GM19351 (cell line): ENCODE data around the gene KIF20B.
A peak's percentile ranks its signal among the peaks of the same experiment; 100 is the strongest.
"Not testable (repeated sequence)": the region's sequence is repeated elsewhere in the genome, so short reads cannot be mapped to it uniquely, and the experiment has no call there.

Source experiments
- ATAC-seq: cut with Tn5 transposase; IDR thresholded peaks from one replicate; pipeline ENCODE4 v1.9.1; 2021; ENCODE audit warnings: mild to moderate bottlenecking, moderate library complexity; ENCODE audit not compliant: unreplicated experiment

Gene KIF20B

GRCh38 chr10:89763671-89764070, 62.3 kb downstream of the KIF20B start:
- not testable (repeated sequence) for ATAC-seq

DNA sequence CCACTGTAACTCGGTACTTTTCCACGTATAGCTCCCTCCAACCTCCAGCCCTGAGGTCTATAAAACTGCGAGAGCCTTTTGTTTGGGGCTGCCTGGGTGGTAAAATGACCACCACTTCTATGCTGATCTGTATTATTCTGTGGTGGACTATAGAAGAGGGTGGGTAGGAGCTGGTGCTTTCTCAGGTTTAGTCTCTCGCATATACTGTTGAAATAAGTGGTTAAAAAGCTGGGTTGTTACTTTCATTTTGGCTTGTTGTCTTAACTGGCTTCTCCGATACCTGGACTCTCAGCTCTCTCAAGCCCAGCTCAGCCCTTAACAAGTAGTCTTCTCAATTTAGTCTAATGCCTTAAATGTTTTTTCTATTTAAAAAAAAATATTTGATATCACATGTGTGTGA, 70.3 kb downstream of the KIF20B start:
- ATAC-seq = no peak

- ATAC-seq = no peak
Observed at GRCh38 chr10:89773081-89773480, 71.7 kb downstream of the KIF20B start.

- ATAC-seq = no peak
Observed at GRCh38 chr10:89776665-89777064, 75.3 kb downstream of the KIF20B start.

GRCh38 chr10:89782470-89782869, 81.1 kb downstream of the KIF20B start:
- no peak for ATAC-seq

DNA sequence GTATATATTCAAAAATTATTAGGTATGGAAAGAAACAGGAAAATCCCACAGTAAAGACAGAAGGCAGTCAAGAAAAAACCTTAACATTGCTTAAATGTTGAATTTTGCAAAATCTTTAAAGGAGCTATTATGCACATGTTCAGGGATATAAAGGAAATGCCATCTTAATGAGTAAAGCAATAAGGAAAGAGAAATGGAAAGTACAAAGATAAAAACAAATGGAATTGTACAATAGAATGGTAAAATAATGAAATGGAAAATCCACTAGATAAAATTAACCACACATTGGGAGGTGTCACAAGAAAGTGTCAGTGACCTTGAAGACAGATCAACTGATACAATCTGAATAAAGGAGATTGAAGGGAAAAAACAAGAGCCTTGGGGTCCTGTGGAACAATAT, 82.0 kb downstream of the KIF20B start:
- ATAC-seq = no peak

- no peak for ATAC-seq
Observed at GRCh38 chr10:89785095-89785494, 83.7 kb downstream of the KIF20B start.

- no peak for ATAC-seq
Observed at GRCh38 chr10:89789188-89789877, 87.9 kb downstream of the KIF20B start.

DNA sequence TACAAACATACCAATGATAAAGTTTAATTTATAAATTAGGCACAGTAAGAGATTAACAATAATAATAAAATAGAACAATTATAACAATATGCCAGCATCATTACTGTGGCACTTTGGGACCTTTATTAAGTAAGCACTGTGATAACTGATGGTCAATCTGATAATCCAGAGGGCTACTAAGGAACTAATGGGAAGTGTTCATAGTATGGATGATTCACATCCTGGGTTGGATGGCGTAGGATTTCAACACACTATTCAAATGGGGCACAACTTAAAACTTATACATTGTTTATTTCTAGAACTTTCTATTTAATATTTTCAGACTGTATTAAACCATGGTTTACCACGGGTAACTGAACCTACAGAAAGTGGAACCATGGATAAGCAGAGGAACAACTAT, 90.8 kb downstream of the KIF20B start:
- no peak for ATAC-seq

DNA sequence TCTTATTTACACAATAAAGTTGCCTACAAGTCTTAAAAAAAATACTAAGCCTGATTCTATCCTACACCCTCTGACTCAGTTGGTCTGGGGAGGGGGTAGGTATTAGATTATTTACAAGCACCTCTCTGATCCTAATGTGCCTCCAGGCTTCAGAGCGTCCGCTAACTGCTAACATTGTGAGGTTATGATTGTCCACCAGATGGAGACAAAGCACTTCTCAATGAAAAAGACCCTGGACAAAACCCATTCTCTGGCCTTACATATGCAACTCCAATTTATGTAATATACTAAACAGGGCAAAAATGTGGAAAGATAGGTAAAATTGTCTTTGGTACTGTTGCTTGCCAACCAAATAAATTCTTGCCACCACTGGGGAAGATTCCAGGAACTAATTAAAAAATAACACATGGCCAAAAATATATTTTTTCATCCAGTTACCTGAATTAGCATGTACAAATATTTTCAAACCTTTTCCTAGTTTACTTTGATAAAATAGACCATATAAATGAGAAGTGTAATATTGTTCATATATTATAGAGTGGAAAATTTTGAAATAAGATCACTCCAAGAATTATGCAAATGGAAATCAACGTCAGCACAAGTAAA, 92.4 kb downstream of the KIF20B start:
- peak; percentile 62 for ATAC-seq

DNA sequence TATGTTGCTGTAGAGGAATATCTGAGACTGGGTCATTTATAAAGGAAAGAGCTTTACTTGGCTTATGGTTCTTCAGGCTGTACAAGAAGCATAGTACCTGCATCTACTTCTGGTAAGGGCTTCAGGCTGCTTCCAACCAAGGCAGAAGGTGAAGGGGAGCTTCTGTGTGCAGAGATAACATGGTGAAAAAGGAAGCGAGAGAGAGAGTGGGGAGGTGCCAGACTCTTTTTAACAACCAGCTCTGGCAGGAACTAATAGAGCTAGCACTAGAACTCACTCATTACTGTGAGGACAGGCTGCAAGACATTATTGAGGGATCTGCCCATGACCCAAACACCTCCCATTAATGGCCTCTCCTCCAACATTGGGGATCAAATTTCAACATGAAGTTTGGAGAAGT, 94.5 kb downstream of the KIF20B start:
- peak; percentile 93 for ATAC-seq

GRCh38 chr10:89798092-89798491, 96.7 kb downstream of the KIF20B start:
- ATAC-seq = no peak

- ATAC-seq = no peak
Observed at GRCh38 chr10:89799573-89799972, 98.2 kb downstream of the KIF20B start.

GRCh38 chr10:89805599-89806013, 104.2 kb downstream of the KIF20B start:
- ATAC-seq = peak; percentile 97

DNA sequence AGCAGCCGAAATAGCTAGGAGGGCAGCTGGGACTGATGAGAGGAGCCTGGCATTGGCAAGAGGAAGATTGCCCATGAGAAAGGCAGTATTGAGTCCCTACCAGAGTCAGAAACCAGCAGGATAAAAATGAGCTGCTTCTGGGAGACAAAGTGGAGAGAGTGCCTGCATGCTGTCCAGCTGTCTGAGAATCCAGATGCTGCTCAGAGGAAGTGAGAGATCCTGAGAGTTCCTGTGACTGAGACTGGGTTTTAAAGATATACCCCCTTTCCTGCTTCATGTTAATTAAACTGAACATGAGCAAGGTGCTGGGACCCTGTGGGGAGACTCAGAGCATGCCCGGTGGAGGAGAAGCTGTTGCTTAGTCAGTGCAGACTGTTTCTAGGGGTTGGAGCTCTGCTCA, 107.5 kb downstream of the KIF20B start:
- no peak for ATAC-seq

DNA sequence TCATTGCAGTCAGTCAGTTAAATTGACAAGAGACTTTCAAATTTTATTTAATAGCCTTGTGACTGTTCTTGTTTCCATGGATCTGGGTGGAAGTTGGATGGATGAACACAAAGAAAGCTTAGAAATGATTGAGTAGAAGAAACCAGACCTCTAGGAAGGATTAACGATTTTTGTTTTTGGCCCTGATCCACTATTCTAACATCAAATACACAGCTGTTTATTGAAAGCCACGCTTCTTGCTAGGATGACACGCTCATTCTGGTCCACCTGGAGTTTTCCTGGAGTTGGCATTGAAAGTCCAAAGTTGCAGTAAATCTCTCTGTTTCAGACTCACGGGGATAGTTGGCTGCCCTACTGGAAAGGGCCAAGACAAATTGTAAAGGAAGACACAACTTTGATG, 108.4 kb downstream of the KIF20B start:
- ATAC-seq = no peak

DNA sequence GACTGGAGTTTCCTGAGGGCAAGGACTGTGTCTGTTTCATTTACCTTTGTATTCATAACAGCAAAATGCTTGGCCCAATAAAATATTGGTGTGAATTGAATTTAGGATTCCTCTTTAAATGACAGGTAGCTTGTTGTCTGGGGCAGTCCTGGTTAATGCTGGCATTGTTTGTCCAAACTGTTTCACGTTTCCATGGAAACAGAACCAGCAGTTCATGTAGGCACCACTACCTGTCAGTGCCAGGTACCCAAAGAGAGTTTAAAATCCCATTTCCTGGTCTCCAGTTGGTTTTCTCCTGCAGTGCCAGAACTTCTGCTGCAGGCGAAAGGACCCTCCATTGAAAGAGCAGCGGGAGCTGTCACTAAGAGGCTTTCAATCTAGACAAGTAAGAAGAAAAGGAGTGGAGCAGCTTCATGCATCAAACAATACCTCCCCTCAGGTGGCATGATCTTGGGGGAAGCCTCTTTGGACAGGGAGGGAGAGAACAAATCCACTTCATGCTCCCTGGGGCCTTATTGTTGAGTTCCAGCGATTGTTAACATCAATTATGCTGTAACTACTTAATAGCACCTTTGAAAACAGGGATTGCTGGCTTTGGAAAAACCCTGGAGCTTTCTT, 109.6 kb downstream of the KIF20B start:
- ATAC-seq = no peak

GRCh38 chr10:89813546-89813945, 112.2 kb downstream of the KIF20B start:
- ATAC-seq = no peak

- no peak for ATAC-seq
Observed at GRCh38 chr10:89814278-89814677, 112.9 kb downstream of the KIF20B start.

- no peak for ATAC-seq
Observed at GRCh38 chr10:89815049-89815853, 113.9 kb downstream of the KIF20B start.

DNA sequence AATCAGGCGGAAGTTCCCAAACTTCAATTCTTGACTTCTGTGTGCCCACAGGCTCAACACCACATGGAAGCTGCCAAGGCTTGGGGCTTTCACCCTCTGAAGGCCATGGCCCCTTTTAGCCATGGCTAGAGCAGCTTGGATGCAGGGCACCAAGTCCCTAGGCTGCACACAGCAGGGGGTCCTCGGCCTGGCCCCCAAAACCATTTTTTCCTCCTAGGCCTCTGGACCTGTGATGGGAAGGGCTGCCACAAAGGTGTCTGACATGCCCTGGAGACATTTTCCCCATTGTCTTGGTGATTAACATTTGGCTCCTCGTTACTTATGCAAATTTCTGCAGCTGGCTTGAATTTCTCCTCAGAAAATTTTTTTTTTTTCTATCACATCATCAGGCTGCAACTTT, 117.6 kb downstream of the KIF20B start:
- not testable (repeated sequence) for ATAC-seq
